ENCODE results near the gene SLC44A5. TPM values are rescaled to one million over a fixed set of nuclear protein-coding genes. Genes with fewer than 3 reads are reported as not detected.
A peak's percentile ranks its signal among the peaks of the same experiment; 100 is the strongest.

The SLC44A5 gene
- total RNA-seq, 3 donors from 2014 or later: 0.16 to 3.6 (median 3.5) TPM

GRCh38 chr1:75640137-75640536 is 29.2 kb upstream of the SLC44A5 start:
- TF ChIP-seq CTCF (IDR thresholded peaks at IDR 0.05) (no peak), POLR2A (IDR thresholded peaks at IDR 0.05) (no peak), POLR2AphosphoS5 (IDR thresholded peaks at IDR 0.05) (no peak)
- no peaks in the 10 kb centered on the region for H3K9me3 ChIP-seq

GRCh38 chr1:75632350-75632949 is 21.5 kb upstream of the SLC44A5 start:
- no peak for DNase-seq (ENCODE audit: low spot score in 2 of 2)
- Histone ChIP-seq H3K36me3 (no peaks in the 10 kb centered on the region), H3K27me3 (peaks cover 0 to under 1% of the 10 kb centered on the region in 2 donors), H3K27ac (no peak overlapping the region), H3K9me3 (no peaks in the 10 kb centered on the region), H3K4me3 (no peak overlapping the region), H3K4me1 (no peaks in the 10 kb centered on the region)
- intact Hi-C loops (cut with DNase I; ENCODE audit: low total_unique reads): no loop called here
- TF ChIP-seq POLR2AphosphoS5 (IDR thresholded peaks at IDR 0.05) (no peak), CTCF (IDR thresholded peaks at IDR 0.05) (peak in 2 of 3 donors; percentile 57 to 73)

More at GRCh38 chr1:75640137-75640536, 29.2 kb upstream of the SLC44A5 start:
- Histone ChIP-seq H3K27me3 (no peaks in the 10 kb centered on the region), H3K36me3 (no peaks in the 10 kb centered on the region), H3K27ac (no peak overlapping the region), H3K4me3 (no peak overlapping the region), H3K4me1 (no peaks in the 10 kb centered on the region)
- intact Hi-C loops (cut with DNase I; ENCODE audit: low total_unique reads): no loop called here
- no peak for DNase-seq (ENCODE audit: low spot score in 2 of 2)

GRCh38 chr1:75630998-75631397 is 20.1 kb upstream of the SLC44A5 start:
- Histone ChIP-seq H3K36me3 (no peaks in the 10 kb centered on the region), H3K27ac (no peak overlapping the region), H3K9me3 (no peaks in the 10 kb centered on the region), H3K27me3 (peaks cover 0 to 7% of the 10 kb centered on the region in 2 donors), H3K4me3 (no peak overlapping the region), H3K4me1 (no peaks in the 10 kb centered on the region)
- intact Hi-C loops (cut with DNase I; ENCODE audit: low total_unique reads): no loop called here
- no peak for DNase-seq (ENCODE audit: low spot score in 2 of 2)
- no peak for TF ChIP-seq POLR2AphosphoS5 (IDR thresholded peaks at IDR 0.05)
- TF ChIP-seq CTCF (IDR thresholded peaks at IDR 0.05): no peak
- no peak for TF ChIP-seq POLR2A (IDR thresholded peaks at IDR 0.05)

- no peak for DNase-seq (ENCODE audit: low spot score in 2 of 2)
- Histone ChIP-seq H3K27me3 (peaks cover 0 to 7% of the 10 kb centered on the region in 2 donors), H3K27ac (no peak overlapping the region), H3K36me3 (no peaks in the 10 kb centered on the region), H3K4me1 (no peaks in the 10 kb centered on the region), H3K9me3 (no peaks in the 10 kb centered on the region), H3K4me3 (no peak overlapping the region)
- intact Hi-C loops (cut with DNase I; ENCODE audit: low total_unique reads): no loop called here
- TF ChIP-seq POLR2AphosphoS5 (IDR thresholded peaks at IDR 0.05) (no peak), CTCF (IDR thresholded peaks at IDR 0.05) (no peak), POLR2A (IDR thresholded peaks at IDR 0.05) (no peak)
Observed at GRCh38 chr1:75630004-75630594, 19.2 kb upstream of the SLC44A5 start.

- Histone ChIP-seq H3K27me3 (peaks cover 0 to 7% of the 10 kb centered on the region in 2 donors), H3K4me1 (no peaks in the 10 kb centered on the region), H3K9me3 (no peaks in the 10 kb centered on the region), H3K27ac (no peak overlapping the region), H3K4me3 (no peak overlapping the region), H3K36me3 (no peaks in the 10 kb centered on the region)
- intact Hi-C loops (cut with DNase I; ENCODE audit: low total_unique reads): no loop called here
- DNase-seq (ENCODE audit: low spot score in 2 of 2): no peak
- TF ChIP-seq CTCF (IDR thresholded peaks at IDR 0.05) (no peak), POLR2A (IDR thresholded peaks at IDR 0.05) (no peak), POLR2AphosphoS5 (IDR thresholded peaks at IDR 0.05) (no peak)
Observed at GRCh38 chr1:75625795-75626194, 14.9 kb upstream of the SLC44A5 start.

Data from breast epithelium (tissue), 4 donors.